HG03175 (cell line): ENCODE results near the gene CPM.
"Not testable (repeated sequence)": the region's sequence is repeated elsewhere in the genome, so short reads cannot be mapped to it uniquely, and the experiment has no call there.

Experiments used
- ATAC-seq: cut with Tn5 transposase; IDR thresholded peaks from one replicate; pipeline ENCODE4 v1.9.1; 2021; ENCODE audit warnings: mild to moderate bottlenecking, moderate library complexity; ENCODE audit not compliant: unreplicated experiment

The CPM gene

DNA sequence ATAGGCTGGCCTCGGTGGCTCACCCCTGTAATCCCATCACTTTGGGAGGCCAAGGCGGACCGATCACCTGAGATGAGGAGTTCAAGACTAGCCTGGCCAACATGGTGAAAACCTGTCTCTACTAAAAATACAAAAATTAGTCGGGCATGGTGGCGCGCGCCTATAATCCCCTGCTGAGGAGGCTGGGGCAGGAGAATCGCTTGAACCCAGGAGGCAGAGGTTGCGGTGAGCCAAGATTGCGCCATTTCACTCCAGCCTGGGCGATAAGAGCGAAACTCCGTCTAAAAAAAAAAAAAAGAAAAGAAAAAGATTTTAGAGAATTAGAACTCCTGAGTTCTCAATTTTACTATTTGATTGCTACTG, 123.0 kb downstream of the CPM start:
- not testable (repeated sequence) for ATAC-seq

DNA sequence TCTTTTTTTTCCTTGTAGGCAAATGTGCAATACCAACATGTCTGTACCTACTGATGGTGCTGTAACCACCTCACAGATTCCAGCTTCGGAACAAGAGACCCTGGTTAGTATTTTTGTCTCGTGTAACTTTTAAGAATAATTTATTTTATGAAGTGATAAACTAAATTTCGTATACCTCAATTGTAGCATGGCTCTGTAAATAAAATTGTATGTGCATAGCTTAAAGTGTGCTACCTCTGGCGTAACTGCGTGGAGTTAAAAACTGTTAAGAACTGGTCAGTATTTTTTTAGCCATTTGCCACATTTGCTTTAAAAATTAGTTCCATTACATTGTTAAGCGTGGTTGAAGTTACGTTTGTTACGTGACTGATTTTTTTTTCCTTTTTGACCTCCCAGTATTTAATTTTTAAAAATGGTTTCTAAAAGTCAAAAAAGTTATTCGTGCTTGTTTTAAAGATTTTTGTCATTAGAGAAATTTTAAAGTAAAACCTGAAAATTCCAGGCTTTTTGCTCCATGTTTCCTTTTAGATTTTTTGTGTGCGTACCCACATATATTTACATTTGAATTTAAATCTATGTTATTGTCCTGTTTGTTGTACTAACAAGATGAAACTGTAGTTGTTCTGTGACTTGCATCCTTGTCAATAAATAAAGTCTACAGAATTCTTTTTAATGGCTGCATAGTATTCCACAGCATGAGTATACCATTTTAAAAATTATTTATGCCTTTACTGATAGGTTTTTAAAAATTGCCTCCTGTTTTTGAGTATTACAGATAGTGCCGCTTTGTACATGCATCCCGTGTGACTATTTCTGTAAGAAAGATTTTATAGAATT, 123.6 kb downstream of the CPM start:
- no peak for ATAC-seq

DNA sequence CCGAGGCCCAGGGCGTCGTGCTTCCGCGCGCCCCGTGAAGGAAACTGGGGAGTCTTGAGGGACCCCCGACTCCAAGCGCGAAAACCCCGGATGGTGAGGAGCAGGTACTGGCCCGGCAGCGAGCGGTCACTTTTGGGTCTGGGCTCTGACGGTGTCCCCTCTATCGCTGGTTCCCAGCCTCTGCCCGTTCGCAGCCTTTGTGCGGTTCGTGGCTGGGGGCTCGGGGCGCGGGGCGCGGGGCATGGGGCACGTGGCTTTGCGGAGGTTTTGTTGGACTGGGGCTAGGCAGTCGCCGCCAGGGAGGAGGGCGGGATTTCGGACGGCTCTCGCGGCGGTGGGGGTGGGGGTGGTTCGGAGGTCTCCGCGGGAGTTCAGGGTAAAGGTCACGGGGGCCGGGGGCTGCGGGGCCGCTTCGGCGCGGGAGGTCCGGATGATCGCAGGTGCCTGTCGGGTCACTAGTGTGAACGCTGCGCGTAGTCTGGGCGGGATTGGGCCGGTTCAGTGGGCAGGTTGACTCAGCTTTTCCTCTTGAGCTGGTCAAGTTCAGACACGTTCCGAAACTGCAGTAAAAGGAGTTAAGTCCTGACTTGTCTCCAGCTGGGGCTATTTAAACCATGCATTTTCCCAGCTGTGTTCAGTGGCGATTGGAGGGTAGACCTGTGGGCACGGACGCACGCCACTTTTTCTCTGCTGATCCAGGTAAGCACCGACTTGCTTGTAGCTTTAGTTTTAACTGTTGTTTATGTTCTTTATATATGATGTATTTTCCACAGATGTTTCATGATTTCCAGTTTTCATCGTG, 124.4 kb downstream of the CPM start:
- ATAC-seq: peak; percentile 62

DNA sequence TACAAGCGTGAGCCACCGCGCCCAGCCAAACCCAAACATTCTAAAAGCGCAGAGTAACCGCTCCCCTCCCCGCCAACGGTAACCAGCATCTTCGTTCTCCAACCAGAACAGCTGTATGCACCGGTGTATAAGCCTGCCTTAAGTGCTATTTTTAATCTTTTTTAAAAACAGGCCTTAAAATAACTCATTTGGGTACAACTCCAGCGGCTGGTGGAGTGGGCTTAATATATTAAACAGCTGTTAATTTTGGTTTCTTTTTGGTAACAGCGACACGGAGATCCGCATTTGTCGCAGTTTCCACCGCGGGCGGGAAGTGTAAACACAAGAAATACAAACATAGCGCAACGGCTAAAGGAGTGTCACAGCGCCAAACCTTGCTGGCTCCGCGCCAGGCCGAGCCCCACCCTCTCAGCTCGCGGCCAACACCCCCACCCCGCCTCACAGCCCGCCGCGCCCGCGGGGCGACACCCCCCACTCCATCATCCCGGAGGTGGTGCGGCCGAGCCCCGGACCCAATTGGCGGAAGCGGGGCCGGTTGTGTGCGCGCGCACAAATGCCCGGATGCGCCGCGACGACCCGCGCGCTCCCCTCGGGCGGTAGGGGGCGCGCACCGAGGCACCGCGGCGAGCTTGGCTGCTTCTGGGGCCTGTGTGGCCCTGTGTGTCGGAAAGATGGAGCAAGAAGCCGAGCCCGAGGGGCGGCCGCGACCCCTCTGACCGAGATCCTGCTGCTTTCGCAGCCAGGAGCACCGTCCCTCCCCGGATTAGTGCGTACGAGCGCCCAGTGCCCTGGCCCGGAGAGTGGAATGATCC, 125.2 kb downstream of the CPM start, which contains the start of gene MDM2:
MDM2 (plus strand) TSS at position 602 of the 812 bp plus-strand sequence. CDS start 301 bp downstream, outside the sequence.
- peak; percentile 71 for ATAC-seq

DNA sequence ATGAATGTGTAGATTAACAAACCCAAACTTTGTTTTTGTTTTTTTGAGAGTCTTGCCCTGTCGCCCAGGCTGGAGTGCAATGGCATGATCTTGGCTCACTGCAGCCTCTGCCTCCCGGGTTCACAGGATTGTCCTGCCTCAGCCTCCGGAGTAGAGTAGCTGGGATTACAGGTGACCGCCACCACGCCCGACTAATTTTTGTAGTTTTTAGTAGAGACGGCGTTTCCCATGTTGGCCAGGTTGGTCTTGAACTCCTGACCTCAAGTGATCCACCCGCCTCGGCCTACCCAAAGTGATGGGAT, 125.7 kb downstream of the CPM start:
- not testable (repeated sequence) for ATAC-seq

DNA sequence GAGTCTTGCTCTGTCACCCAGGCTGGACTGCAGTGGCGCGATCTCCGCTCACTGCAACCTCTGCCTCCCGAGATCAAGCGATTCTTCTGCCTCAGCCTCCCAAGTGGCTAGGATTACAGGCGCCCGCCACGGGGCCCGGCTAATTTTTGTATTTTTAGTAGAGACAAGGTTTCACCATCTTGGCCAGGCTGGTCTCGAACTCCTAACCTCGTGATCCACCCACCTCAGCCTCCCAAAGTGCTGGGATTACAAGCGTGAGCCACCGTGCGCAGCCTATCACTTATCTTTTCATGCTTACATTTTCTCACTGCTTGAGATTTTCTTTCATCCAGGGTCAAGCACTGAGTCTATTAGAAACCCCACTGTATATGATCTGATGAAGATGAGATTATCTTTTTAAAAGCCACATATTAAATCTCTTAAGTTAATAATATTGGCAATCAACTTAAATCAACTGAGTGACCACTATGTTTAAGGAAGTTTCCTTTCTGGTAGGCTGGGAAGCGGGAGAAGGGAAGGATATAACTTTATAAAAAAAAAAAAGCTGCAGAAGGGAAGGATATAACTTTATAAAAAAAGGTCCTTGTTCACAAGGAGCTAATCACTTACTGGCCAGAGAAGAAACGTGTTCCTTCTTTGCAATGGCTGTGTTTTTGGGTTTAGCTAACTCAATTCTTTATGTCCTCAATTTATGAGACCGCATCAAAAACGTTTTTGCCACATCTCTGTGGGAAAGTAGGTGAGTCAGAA, 126.3 kb downstream of the CPM start:
- no peak for ATAC-seq

DNA sequence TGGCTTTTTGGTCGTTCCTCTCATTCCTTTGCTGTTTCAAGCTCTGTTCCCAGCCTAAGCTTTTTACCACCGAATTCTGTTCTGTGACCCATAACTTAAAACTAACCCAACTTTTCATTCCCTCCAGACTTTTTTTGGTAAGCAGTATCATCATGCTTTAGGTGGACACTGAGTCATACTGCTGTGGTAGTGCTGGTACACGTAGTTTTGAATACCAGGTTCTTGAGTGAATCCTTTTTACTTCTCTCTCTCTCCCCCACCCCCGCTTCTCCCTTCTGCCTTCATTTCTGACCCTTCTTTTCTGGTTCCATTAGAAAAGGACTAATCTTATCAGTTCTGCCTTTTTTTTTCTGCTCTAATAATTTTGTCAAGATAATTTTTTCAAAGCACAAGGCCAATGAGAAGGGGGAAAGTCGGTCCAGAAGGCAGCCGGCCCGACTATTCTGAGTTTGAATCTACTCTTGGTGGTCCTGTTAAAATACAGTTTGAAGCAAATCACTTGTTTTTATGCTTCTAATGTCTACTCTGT, 127.3 kb downstream of the CPM start:
- no peak for ATAC-seq

DNA sequence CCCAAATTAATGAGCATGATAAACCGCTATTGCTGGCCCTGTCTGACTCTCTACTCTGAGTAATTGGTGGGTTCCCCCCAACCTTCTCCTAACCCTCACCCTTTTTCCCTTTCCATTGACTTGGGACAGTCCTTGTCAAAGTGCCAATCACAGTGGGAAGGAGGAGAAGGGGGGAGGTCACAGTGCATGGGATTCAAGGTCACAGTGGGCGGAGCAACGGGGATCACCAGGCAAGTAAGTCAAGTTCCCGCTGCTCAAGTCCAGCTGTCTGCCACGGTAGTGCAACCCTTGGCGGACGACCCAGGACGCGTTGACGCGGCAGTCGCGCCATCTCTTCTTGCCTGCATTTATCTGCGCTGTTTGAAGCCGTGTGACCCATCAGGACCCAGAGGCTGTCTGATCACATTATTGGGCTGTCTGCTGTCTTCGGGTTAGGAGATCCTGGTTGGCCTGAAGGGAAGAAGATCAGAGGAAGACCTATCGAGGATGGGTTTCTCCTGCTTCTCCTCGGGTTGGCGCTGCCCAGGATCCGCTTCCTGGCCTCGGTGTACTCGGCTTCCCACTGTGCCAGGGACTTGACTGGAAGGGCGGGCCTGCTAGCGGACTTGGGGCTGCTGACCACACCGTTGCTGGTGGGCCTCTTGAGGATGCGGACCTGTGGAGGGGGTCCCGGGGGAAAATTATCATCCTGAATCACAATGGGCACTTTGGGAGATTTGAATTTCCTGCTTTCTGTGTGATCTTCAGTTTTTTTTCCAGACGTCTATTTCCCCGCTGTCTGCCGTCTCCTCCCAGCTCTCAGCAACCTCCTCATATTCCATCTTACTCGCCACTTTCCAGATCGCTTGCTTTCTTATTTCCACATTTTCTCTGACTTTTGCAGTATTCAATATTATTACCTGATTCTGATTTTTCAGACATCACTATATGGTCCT, 128.0 kb downstream of the CPM start:
- ATAC-seq: no peak

DNA sequence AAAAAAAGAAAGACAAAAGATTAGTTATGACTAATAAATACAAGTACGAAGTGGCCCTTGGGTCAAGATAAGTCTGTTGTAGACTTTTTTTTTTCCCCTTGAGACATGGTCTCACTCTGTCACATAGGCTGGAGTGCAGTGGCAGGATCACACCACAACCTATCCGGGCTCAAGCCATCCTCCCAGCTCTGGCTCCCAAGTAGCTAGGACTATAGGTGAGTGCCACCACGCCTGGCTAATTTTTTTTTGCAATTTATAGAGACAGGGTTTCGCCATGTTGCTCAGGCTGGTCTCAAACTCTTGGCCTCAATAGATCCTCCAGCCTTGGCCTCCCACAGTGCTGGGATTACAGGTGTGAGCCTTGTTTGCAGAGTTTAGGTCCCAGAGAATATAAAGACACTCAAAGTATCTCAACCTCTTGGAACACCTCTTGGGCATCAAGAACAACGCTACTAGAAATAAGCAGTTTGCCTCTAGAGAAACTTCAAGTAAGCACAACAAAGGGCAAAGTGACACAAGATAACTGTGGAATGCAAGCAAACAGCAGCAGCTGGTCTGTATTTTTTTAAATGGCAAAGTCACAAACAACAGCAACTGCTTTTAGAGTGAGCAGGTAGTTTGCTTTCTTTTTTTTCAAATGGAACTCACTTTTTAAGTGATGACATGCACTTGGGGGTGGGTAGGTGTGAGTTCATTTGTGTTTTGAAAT, 128.9 kb downstream of the CPM start:
- ATAC-seq: no peak

DNA sequence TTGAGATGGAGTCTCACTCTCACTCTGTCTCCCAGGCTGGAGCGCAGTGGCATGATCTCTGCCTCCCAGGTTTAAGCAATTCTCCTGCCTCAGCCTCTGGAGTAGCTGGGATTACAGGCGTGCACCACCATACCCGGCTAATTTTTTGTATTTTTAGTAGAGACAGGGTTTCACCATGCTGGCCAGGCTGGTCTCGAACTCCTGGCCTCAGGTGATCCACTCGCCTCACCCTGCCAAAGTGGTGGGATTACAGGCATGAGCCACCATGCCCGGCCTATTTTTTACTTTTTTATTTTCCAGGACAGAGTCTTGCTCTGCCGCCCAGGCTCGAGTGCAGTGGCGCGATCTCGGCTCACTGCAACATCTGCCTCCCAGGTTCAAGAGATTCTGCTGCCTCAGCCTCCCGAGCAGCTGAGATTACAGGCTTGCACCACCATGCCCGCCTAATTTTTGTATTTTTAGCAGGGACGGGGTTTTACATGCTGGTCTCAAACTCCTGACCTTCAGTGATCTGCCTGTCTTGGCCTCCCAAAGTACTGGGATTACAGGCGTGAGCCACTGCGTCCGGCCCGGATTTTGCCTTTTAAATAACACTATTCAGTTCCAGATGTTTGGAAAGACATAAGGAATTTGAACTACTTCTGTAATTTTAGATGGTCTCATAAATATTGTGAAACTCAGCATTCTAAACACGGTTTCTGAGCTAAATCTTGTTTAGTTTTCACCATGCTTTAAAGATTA, 129.9 kb downstream of the CPM start:
- not testable (repeated sequence) for ATAC-seq

DNA sequence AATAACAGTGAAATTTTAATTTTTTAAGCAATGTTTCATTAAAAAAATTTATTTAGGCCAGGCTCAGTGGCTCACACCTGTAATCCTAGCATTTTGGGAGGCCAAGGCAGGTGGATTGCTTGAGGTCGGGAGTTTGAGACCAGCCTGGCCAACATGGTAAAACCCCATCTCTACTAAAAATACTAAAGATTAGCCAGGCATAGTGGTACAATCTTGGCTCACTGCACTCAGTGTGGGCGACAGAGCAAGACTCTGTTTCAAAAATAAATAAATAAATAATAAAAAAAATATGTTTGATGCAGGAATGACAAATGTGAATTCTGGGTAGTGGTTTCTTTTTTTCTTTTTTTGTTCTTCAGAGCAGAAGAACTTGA, 130.6 kb downstream of the CPM start:
- not testable (repeated sequence) for ATAC-seq
